ENCODE data around the gene CHRNA7. TPM values are rescaled to one million over a fixed set of nuclear protein-coding genes. Genes with fewer than 3 reads are reported as not detected.

The CHRNA7 gene
- total RNA-seq, 1 donor from 2014 or later: 9.5 TPM

DNA sequence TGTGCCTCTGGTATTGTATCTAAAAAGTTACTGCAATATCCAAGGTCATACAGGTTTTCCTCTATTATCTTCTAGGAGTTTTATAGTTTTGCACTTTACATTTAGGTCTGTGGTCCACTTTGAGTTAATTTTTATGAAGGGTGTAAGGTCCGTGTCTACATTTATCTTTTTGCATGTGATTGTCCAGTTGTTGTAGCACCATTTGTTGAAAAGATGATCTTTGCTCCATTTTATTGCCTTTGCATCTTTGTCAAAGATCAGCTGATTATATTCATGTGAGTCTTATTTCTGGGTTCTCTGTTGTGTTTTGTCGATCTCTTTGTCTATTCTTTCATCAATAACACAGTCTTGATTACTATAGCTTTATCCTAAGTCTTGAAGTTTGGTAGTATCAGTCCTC lies 6.7 kb downstream of the CHRNA7 start:
- TF ChIP-seq, protein P1, sequence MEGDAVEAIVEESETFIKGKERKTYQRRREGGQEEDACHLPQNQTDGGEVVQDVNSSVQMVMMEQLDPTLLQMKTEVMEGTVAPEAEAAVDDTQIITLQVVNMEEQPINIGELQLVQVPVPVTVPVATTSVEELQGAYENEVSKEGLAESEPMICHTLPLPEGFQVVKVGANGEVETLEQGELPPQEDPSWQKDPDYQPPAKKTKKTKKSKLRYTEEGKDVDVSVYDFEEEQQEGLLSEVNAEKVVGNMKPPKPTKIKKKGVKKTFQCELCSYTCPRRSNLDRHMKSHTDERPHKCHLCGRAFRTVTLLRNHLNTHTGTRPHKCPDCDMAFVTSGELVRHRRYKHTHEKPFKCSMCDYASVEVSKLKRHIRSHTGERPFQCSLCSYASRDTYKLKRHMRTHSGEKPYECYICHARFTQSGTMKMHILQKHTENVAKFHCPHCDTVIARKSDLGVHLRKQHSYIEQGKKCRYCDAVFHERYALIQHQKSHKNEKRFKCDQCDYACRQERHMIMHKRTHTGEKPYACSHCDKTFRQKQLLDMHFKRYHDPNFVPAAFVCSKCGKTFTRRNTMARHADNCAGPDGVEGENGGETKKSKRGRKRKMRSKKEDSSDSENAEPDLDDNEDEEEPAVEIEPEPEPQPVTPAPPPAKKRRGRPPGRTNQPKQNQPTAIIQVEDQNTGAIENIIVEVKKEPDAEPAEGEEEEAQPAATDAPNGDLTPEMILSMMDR (conservative IDR thresholded peaks at IDR 0.05): no peak
- Mint-ChIP-seq H3K4me3 (no peak overlapping the region), H3K27ac (ENCODE audit: unreplicated experiment) (no peak overlapping the region), H3K9me3 (no peaks in the 10 kb centered on the region), H3K27me3 (ENCODE audit: low read depth) (peaks cover 3% of the 10 kb centered on the region), H3K36me3 (ENCODE audit: low read depth) (no peaks in the 10 kb centered on the region), H3K4me1 (peaks cover 4% of the 10 kb centered on the region)
- no peak for DNase-seq (ENCODE audit: low read depth, low spot score)

DNA sequence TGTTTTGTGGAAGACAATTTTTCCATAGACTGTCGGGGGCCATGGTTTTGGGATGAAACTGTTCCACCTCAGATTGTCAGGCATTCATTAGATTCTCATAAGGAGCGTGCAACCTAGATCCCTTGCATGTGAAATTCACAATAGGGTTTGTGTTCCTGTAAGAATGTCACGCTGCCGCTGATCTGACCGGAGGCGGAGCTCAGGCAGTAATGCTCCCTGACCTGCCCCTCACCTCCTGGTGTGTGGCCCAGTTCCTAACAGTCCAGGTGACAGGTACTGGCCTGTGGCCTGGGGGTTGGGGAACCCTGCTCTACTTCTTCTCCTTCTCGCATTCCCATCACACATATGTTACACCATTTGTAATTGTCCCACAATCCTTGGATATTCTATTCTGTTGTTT lies 11.0 kb downstream of the CHRNA7 start:
- H3K4me3 Mint-ChIP-seq: no peak overlapping the region
- no peak for DNase-seq (ENCODE audit: low read depth, low spot score)
- H3K27me3 Mint-ChIP-seq (ENCODE audit: low read depth): no peaks in the 10 kb centered on the region
- no peaks in the 10 kb centered on the region for H3K36me3 Mint-ChIP-seq (ENCODE audit: low read depth)
- H3K9me3 Mint-ChIP-seq: no peaks in the 10 kb centered on the region
- peaks cover 4% of the 10 kb centered on the region for H3K4me1 Mint-ChIP-seq
- no peak overlapping the region for H3K27ac Mint-ChIP-seq (ENCODE audit: unreplicated experiment)
- TF ChIP-seq, protein P1 (conservative IDR thresholded peaks at IDR 0.05): no peak

DNA sequence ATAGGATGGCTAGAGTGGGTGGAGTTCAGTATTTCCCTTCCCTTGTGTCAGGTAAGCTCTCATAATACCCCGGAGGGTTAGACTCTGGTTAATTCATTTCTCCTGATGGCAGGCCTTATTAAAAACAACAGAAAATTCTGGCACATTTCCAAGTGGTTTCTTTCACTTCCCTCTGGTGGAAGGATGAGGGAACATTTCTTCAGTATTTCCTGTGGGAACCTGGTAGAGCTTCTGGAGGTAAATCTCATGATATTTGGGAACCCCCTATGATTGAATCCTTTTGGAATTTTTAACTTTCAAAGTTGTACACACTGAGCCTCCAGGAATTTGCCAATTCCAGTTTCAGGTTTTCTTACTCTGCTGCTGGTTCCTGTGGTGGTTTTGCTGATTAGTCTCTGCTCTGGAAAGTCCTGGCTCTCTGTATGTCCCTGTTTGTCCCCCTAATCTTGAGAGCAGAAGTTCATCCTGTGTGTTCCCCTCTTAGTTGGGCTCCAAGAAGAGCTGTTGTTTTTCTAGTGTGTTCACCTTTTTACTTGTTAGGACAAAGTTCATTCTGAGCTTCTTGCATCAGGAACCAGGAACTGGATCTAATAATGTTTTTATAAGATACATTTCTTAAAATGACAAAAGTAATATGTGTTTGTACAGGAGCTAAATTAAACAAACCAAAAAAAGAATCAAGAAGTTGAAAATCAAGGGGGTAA lies 12.1 kb downstream of the CHRNA7 start:
- TF ChIP-seq, protein P1 (conservative IDR thresholded peaks at IDR 0.05): peak; percentile 50
- DNase-seq (ENCODE audit: low read depth, low spot score): no peak
- H3K27ac Mint-ChIP-seq (ENCODE audit: unreplicated experiment): no peak overlapping the region
- no peaks in the 10 kb centered on the region for H3K27me3 Mint-ChIP-seq (ENCODE audit: low read depth)
- H3K9me3 Mint-ChIP-seq: no peaks in the 10 kb centered on the region
- no peak overlapping the region for H3K4me3 Mint-ChIP-seq
- H3K36me3 Mint-ChIP-seq (ENCODE audit: low read depth): no peaks in the 10 kb centered on the region
- H3K4me1 Mint-ChIP-seq: peaks cover 4% of the 10 kb centered on the region

DNA sequence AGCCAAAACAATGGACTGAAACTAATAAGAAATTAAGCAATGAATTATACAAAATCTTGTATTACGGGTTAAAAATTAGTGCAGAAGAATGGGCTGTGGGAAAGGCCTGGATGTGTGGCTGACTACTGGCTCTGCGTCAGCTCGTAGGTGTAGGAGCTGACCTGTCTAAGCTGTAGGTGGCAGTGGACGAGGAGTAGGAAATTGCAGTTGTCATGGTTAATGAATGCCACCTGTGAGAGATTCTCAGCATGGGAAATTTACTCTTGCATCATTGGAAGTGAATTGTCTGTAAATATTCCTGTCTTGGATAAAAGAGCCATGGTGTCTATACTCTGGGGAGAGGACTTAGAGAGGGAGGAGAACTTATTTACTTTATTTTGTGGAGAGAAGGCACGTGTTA lies 23.4 kb downstream of the CHRNA7 start:
- peaks cover 19% of the 10 kb centered on the region for H3K9me3 Mint-ChIP-seq
- TF ChIP-seq, protein P1 (conservative IDR thresholded peaks at IDR 0.05): no peak
- no peaks in the 10 kb centered on the region for H3K27me3 Mint-ChIP-seq (ENCODE audit: low read depth)
- H3K4me3 Mint-ChIP-seq: no peak overlapping the region
- no peak for DNase-seq (ENCODE audit: low read depth, low spot score)
- H3K36me3 Mint-ChIP-seq (ENCODE audit: low read depth): peaks cover 8% of the 10 kb centered on the region
- no peak overlapping the region for H3K27ac Mint-ChIP-seq (ENCODE audit: unreplicated experiment)
- no peaks in the 10 kb centered on the region for H3K4me1 Mint-ChIP-seq

DNA sequence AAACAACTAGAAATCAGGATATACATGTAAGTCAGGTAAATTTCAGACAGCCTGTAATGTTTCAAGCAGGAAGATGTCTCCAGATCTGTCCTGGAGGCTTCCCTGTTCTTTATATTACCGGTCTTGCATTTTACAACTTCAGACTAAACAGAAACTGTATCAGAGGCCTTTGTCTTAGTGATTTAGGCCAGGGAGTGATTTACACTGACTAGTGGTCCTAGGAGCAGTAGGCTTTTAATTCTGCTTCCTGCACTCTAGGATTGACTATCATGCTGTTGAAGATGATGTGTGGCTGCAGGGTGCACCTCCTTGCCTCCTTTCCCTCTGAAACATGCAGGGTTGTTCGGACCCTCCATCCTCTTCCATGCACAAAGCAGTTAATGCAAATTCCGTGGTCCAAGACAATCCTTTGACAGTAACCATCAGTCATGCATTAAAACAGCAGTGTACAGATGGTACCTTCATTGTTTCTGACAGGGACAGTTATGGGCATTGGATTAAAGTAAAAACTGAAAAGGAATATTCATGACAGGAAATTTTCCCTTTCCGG lies 27.6 kb downstream of the CHRNA7 start:
- TF ChIP-seq, protein P1 (conservative IDR thresholded peaks at IDR 0.05): no peak
- no peak for DNase-seq (ENCODE audit: low read depth, low spot score)
- H3K36me3 Mint-ChIP-seq (ENCODE audit: low read depth): peaks cover 3% of the 10 kb centered on the region
- no peak overlapping the region for H3K27ac Mint-ChIP-seq (ENCODE audit: unreplicated experiment)
- H3K27me3 Mint-ChIP-seq (ENCODE audit: low read depth): no peaks in the 10 kb centered on the region
- no peaks in the 10 kb centered on the region for H3K4me1 Mint-ChIP-seq
- H3K4me3 Mint-ChIP-seq: no peak overlapping the region
- peaks cover 14% of the 10 kb centered on the region for H3K9me3 Mint-ChIP-seq
